HEK293 (cell line): ENCODE data around the gene CISH.
A peak's percentile ranks its signal among the peaks of the same experiment; 100 is the strongest.

Experiments
- CTCF ChIA-PET: fragments of 350-600 bp; formaldehyde crosslinking; extraction: SDS; loops from one replicate; lab custom pipeline; 2021; ENCODE audit warnings: antibody characterized with exemption; lab: Yijun Ruan, JAX
- POLR2A ChIA-PET: fragments of 300-600 bp; formaldehyde crosslinking; extraction: SDS; loops from one replicate; lab custom pipeline; 2020; ENCODE audit warnings: antibody characterized with exemption, inconsistent platforms; lab: Yijun Ruan, JAX
- H3K27ac ChIP-seq: fragments of 200-500 bp; sonication (Bioruptor generic); 2 replicates; pipeline ENCODE4 v1.5.1; 2014; ENCODE audit warnings: low read depth, low read length, control low read depth, inconsistent platforms; ENCODE audit errors: extremely low read depth
- H3K36me3 ChIP-seq, 2 experiments: fragments of 200-500 bp in 1 of 2; sonication (Bioruptor generic) in 1 of 2; 1 replicate in 1 of 2; 2 replicates in 1 of 2; pipeline ENCODE4 v1.5.1; 2014 to 2017; ENCODE audit warnings: inconsistent platforms in 2 of 2, low read length in 2 of 2; ENCODE audit not compliant: control insufficient read depth in 2 of 2, insufficient read depth in 1 of 2
- H3K4me1 ChIP-seq: fragments of 200-500 bp; sonication (Bioruptor generic); 2 replicates; pipeline ENCODE4 v1.5.1; 2014; ENCODE audit warnings: mild to moderate bottlenecking, low read length, inconsistent platforms; ENCODE audit not compliant: control insufficient read depth, insufficient read depth
- H3K4me3 ChIP-seq: 2 replicates; pipeline ENCODE4 v1.5.1; 2011; ENCODE audit warnings: low read depth, mild to moderate bottlenecking, control low read depth, low read length, moderate library complexity
- H3K9me3 ChIP-seq: fragments of 200-500 bp; sonication (Bioruptor generic); 2 replicates; pipeline ENCODE4 v1.5.1; 2014; ENCODE audit warnings: low read depth, low read length, inconsistent platforms; ENCODE audit not compliant: control insufficient read depth, insufficient read depth
- OVOL3 ChIP-seq: fragments of 450-650 bp; formaldehyde crosslinking; IDR thresholded peaks from 2 replicates; pipeline ENCODE4 v1.5.1; 2016; ENCODE audit warnings: missing biosample characterization, missing genetic modification characterization
- PBX3 ChIP-seq: sonication (generic); formaldehyde crosslinking; IDR thresholded peaks from 2 replicates; pipeline ENCODE4 v1.8.1; 2022; ENCODE audit warnings: mild to moderate bottlenecking, moderate library complexity, missing genetic modification reagents
- SCRT2 ChIP-seq: fragments of 450-650 bp; formaldehyde crosslinking; IDR thresholded peaks from 2 replicates; pipeline ENCODE4 v1.5.1; 2016; ENCODE audit warnings: missing biosample characterization, missing genetic modification characterization
- TCF7L2 ChIP-seq: IDR thresholded peaks from 2 replicates; pipeline ENCODE4 v1.6.1; 2011; ENCODE audit warnings: low read depth, mild to moderate bottlenecking, inconsistent platforms, low read length, moderate library complexity, borderline replicate concordance
- TSHZ1 ChIP-seq: fragments of 450-650 bp; formaldehyde crosslinking; IDR thresholded peaks from 2 replicates; pipeline ENCODE4 v1.5.1; 2016; ENCODE audit warnings: missing biosample characterization, missing genetic modification characterization, borderline replicate concordance
- ZNF155 ChIP-seq: fragments of 450-650 bp; formaldehyde crosslinking; IDR thresholded peaks from 2 replicates; pipeline ENCODE4 v1.5.1; 2016; ENCODE audit warnings: missing biosample characterization, missing genetic modification characterization
- ZNF530 ChIP-seq: fragments of 450-650 bp; formaldehyde crosslinking; IDR thresholded peaks from 2 replicates; pipeline ENCODE4 v1.5.1; 2016; ENCODE audit warnings: low read depth, missing biosample characterization, missing genetic modification characterization
- ZNF596 ChIP-seq: fragments of 450-650 bp; IDR thresholded peaks from 2 replicates; pipeline ENCODE4 v1.5.0; 2018; ENCODE audit warnings: missing biosample characterization, mild to moderate bottlenecking, missing genetic modification characterization, moderate library complexity
- ZNF610 ChIP-seq: fragments of 450-650 bp; formaldehyde crosslinking; IDR thresholded peaks from 2 replicates; pipeline ENCODE4 v1.5.1; 2016; ENCODE audit warnings: missing biosample characterization, missing genetic modification characterization, borderline replicate concordance
- ZXDB ChIP-seq: fragments of 450-650 bp; formaldehyde crosslinking; IDR thresholded peaks from 2 replicates; pipeline ENCODE4 v1.5.1; 2016; ENCODE audit warnings: missing biosample characterization, missing genetic modification characterization

CISH gene

GRCh38 chr3:50604628-50605588 is 6.7 kb downstream of the CISH start:
- TF ChIP-seq TCF7L2 (no peak), SCRT2 (tag by site-specific recombination) (peak; percentile 38; the same call in 1 of the 2 replicates)
- Histone ChIP-seq H3K4me3 (no peak overlapping the region), H3K27ac (no peak overlapping the region), H3K4me1 (no peaks in the 10 kb centered on the region), H3K9me3 (no peaks in the 10 kb centered on the region), H3K36me3 (peaks cover 0 to 3% of the 10 kb centered on the region in 2 experiments; a peak in 1 of 3 replicates)
- POLR2A ChIA-PET = no interaction called here
- CTCF ChIA-PET = interaction anchor here (0.6 to 1.0 kb wide), 3 partner anchors 32 to 253 kb away, joined by 3 to 5 read pairs (median 4); no protein-coding TSS in a partner anchor

GRCh38 chr3:50604110-50604621 is 7.4 kb downstream of the CISH start:
- TF ChIP-seq OVOL3 (tag by site-specific recombination) (no peak), ZNF155 (no peak), ZNF610 (tag by site-specific recombination) (no peak), ZNF530 (tag by site-specific recombination) (no peak), TSHZ1 (tag by site-specific recombination) (no peak), PBX3 (no peak), ZNF596 (tag by site-specific recombination) (no peak)
- POLR2A ChIA-PET = no interaction called here
- CTCF ChIA-PET = interaction anchor here (0.6 to 1.0 kb wide), 2 partner anchors 32 to 56 kb away, joined by 3 to 5 read pairs; no protein-coding TSS in a partner anchor
- no peak overlapping the region for H3K4me3 ChIP-seq
- no peaks in the 10 kb centered on the region for H3K9me3 ChIP-seq
- no peaks in the 10 kb centered on the region for H3K4me1 ChIP-seq
- no peak overlapping the region for H3K27ac ChIP-seq
- H3K36me3 ChIP-seq = peaks cover 0 to 3% of the 10 kb centered on the region in 2 experiments; a peak in 1 of 3 replicates

GRCh38 chr3:50603261-50604109 is 8.1 kb downstream of the CISH start:
- Histone ChIP-seq H3K9me3 (no peaks in the 10 kb centered on the region), H3K36me3 (peaks cover 0 to 3% of the 10 kb centered on the region in 2 experiments; a peak in 1 of 3 replicates)
- ChIA-PET CTCF (interaction anchor here (0.6 kb wide), 1 partner anchor 57 kb away, joined by 3 read pairs; no protein-coding TSS in a partner anchor), POLR2A (no interaction called here)
- no peak for TF ChIP-seq ZXDB (tag by site-specific recombination)
- TF ChIP-seq, all 188 proteins: peak for 0
- Histone ChIP-seq H3K27ac (no peak overlapping the region), H3K4me3 (no peak overlapping the region), H3K4me1 (no peaks in the 10 kb centered on the region)
